DOHH2 (cell line): ENCODE data around the gene CALML3.

Source experiments
- H3F3A ChIP-seq: fragments of 200-600 bp; sonication (generic), shearing (Covaris generic); 2 replicates; pipeline ENCODE4 v1.6.0; 2016; ENCODE audit warnings: antibody characterized with exemption, mild to moderate bottlenecking; ENCODE audit not compliant: control insufficient read depth, insufficient read depth
- H3K27ac ChIP-seq: fragments of 200-600 bp; sonication (generic); 2 replicates; pipeline ENCODE4 v1.5.1; 2014; ENCODE audit warnings: low read depth, mild to moderate bottlenecking, low read length, moderate library complexity
- H3K27me3 ChIP-seq: fragments of 200-600 bp; sonication (generic); 2 replicates; pipeline ENCODE4 v1.6.1; 2014; ENCODE audit warnings: mild to moderate bottlenecking, low read length, mixed read lengths; ENCODE audit not compliant: control insufficient read depth
- H3K36me3 ChIP-seq: fragments of 200-600 bp; sonication (generic); 2 replicates; pipeline ENCODE4 v1.6.1; 2014; ENCODE audit warnings: mild to moderate bottlenecking, low read length, moderate library complexity, mixed read lengths; ENCODE audit not compliant: control insufficient read depth
- H3K4me1 ChIP-seq: fragments of 200-600 bp; sonication (generic); 2 replicates; pipeline ENCODE4 v1.6.1; 2014; ENCODE audit warnings: mild to moderate bottlenecking, low read length, mixed read lengths; ENCODE audit not compliant: control insufficient read depth
- H3K4me2 ChIP-seq: fragments of 200-600 bp; sonication (generic); 2 replicates; pipeline ENCODE4 v1.6.0; 2014; ENCODE audit warnings: mild to moderate bottlenecking, low read length, moderate library complexity
- H3K4me3 ChIP-seq: fragments of 200-600 bp; sonication (generic); 2 replicates; pipeline ENCODE4 v1.5.1; 2014; ENCODE audit warnings: mild to moderate bottlenecking, low read length, mixed read lengths
- H3K79me2 ChIP-seq: fragments of 200-600 bp; sonication (generic); 2 replicates; pipeline ENCODE4 v1.6.1; 2014; ENCODE audit warnings: mild to moderate bottlenecking, low read length, mixed read lengths; ENCODE audit not compliant: control insufficient read depth
- H3K9me2 ChIP-seq: fragments of 200-600 bp; sonication (generic); replicated peaks from 2 replicates; pipeline ENCODE4 v1.6.1; 2014; ENCODE audit warnings: mild to moderate bottlenecking, low read length, mixed read lengths; ENCODE audit not compliant: control insufficient read depth
- H3K9me3 ChIP-seq: fragments of 200-600 bp; sonication (generic); 2 replicates; pipeline ENCODE4 v1.6.1; 2014; ENCODE audit warnings: antibody characterized with exemption, low read length, mixed read lengths; ENCODE audit not compliant: control insufficient read depth, insufficient read depth
- H4K20me1 ChIP-seq: fragments of 200-600 bp; sonication (generic); 2 replicates; pipeline ENCODE4 v1.6.0; 2014; ENCODE audit warnings: low read depth, mild to moderate bottlenecking, antibody characterized with exemption, low read length, moderate library complexity; ENCODE audit not compliant: control insufficient read depth, insufficient read depth
- EZH2phosphoT487 ChIP-seq: fragments of 200-600 bp; sonication (generic); IDR thresholded peaks from 2 replicates; pipeline ENCODE4 v1.6.1; 2017; ENCODE audit warnings: borderline replicate concordance, mild to moderate bottlenecking, antibody characterized with exemption, low read length, moderate library complexity, mixed read lengths
- TF ChIP-seq, protein P1 (sequence below): fragments of 200-600 bp; sonication (generic); IDR thresholded peaks from one replicate; pipeline ENCODE4 v1.5.1; 2014; ENCODE audit warnings: antibody characterized with exemption, mild to moderate bottlenecking, low read depth, low read length; ENCODE audit not compliant: poor library complexity, severe bottlenecking

The CALML3 gene

DNA sequence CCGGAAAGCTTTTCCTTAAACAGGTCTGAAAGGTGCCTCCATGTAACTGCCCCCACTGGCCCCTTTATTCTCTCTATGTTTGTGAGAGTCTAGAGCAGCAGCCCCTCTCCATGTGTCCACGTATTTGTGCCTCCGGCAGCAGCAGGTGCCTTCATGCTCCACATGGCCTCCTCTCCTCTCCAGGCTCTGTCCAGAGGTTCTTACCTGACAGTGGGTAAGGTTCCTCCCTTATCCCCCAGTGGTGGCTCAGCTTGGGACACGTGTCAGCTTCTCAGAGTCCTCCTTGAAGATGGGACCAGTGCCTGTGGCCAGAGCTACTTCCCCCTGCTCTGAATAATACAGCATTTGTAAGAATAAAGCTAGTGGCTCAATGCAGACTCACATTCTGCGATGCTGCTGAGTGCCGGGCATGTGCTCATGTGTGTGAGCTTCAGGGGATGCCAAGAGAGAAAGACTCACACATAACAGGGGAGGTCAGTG is 7.9 kb downstream of the CALML3 start:
- no peaks in the 10 kb centered on the region for H3K36me3 ChIP-seq
- no peaks in the 10 kb centered on the region for H3F3A ChIP-seq
- H3K4me3 ChIP-seq: no peak overlapping the region
- no peaks in the 10 kb centered on the region for H4K20me1 ChIP-seq
- no peaks in the 10 kb centered on the region for H3K4me1 ChIP-seq
- H3K79me2 ChIP-seq: no peaks in the 10 kb centered on the region
- no peaks in the 10 kb centered on the region for H3K9me3 ChIP-seq
- H3K27ac ChIP-seq: no peak overlapping the region
- no peak for TF ChIP-seq EZH2phosphoT487
- H3K4me2 ChIP-seq: no peak overlapping the region
- H3K9me2 ChIP-seq: no peaks in the 10 kb centered on the region
- no peaks in the 10 kb centered on the region for H3K27me3 ChIP-seq

DNA sequence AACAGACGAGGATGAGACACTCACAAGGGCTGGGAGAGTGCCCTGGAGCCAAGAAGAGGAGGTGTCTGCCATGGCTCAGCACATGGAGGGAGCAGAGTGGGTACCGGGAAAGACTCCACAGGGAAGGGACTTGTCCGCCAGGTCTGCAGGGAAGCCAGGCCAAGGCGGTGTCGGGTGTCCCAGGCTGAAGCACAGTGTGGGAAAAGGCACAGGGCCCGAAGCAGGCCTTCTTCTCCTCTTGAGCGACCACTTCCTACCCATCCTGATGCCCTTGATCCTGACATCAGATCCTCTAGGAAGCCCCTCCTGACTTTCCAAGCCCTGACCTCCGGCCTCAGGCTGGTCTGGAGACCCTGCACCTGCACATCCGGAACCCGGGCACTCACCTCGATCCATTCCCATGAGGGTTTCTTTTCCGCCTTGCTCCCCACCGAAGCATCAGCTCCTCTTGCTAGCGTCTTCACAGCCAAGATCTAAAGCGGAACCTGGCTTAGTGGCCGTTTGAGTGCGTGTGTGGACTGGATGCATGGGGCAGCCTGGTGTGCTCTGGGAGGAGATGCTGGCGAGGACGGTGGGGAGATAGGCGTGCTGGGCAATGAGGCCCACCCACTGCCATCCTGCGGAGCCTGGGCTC is 8.5 kb downstream of the CALML3 start:
- Histone ChIP-seq H3K4me1 (no peaks in the 10 kb centered on the region), H3K4me3 (no peak overlapping the region)

DNA sequence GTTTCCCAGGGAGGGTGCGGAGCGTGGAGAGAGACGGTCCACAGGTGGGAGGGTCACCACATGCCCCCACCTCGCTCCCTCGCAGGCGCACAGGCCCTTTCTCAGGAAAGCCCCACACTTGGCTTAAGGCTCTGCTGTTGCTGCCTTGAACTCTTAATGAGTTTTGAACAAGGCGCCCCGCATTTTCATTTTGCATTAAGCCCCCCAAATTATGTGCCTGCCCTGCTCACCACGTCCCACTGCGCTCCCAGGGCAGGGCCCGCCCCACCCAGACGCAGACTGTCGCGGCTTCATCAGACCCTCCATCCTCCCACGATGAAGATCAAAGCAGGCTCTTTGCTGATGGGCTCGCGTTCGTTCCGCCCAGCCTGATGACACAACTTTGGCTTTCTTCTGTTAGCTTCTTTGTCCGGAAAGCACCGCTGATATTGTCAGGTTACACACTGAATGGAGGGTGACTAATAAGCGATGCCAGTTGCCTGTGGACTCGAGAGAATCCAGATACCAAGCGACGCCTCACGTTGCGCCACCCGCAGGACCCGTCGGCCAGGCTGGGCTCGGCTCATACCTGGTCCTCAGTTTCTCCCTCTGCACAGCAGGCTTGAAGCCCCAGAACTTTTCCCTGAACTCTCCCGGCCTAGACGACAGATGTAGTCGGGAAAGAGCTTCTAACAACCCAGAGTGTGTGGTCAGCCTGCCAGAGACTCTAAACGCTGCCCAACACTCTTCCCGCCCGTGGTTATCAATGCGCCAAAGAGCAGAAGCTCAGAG is 9.5 kb downstream of the CALML3 start:
- no peak for TF ChIP-seq EZH2phosphoT487
- TF ChIP-seq, protein P1, sequence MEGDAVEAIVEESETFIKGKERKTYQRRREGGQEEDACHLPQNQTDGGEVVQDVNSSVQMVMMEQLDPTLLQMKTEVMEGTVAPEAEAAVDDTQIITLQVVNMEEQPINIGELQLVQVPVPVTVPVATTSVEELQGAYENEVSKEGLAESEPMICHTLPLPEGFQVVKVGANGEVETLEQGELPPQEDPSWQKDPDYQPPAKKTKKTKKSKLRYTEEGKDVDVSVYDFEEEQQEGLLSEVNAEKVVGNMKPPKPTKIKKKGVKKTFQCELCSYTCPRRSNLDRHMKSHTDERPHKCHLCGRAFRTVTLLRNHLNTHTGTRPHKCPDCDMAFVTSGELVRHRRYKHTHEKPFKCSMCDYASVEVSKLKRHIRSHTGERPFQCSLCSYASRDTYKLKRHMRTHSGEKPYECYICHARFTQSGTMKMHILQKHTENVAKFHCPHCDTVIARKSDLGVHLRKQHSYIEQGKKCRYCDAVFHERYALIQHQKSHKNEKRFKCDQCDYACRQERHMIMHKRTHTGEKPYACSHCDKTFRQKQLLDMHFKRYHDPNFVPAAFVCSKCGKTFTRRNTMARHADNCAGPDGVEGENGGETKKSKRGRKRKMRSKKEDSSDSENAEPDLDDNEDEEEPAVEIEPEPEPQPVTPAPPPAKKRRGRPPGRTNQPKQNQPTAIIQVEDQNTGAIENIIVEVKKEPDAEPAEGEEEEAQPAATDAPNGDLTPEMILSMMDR: no peak
- H3K9me3 ChIP-seq: no peaks in the 10 kb centered on the region
- no peaks in the 10 kb centered on the region for H3K9me2 ChIP-seq
- H4K20me1 ChIP-seq: no peaks in the 10 kb centered on the region
- H3K4me3 ChIP-seq: no peak overlapping the region
- H3K4me2 ChIP-seq: no peak overlapping the region
- H3K4me1 ChIP-seq: no peaks in the 10 kb centered on the region
- no peak overlapping the region for H3K27ac ChIP-seq
- H3F3A ChIP-seq: no peaks in the 10 kb centered on the region
- H3K79me2 ChIP-seq: no peaks in the 10 kb centered on the region
- no peaks in the 10 kb centered on the region for H3K36me3 ChIP-seq
- H3K27me3 ChIP-seq: peaks cover 6% of the 10 kb centered on the region; the same call in 1 of the 2 replicates

More for the DNA sequence above, 8.5 kb downstream of the CALML3 start:
- Histone ChIP-seq H3K9me2 (no peaks in the 10 kb centered on the region), H4K20me1 (no peaks in the 10 kb centered on the region), H3K36me3 (no peaks in the 10 kb centered on the region), H3K27ac (no peak overlapping the region), H3F3A (no peaks in the 10 kb centered on the region), H3K9me3 (no peaks in the 10 kb centered on the region), H3K79me2 (no peaks in the 10 kb centered on the region), H3K4me2 (no peak overlapping the region), H3K27me3 (no peaks in the 10 kb centered on the region)
- TF ChIP-seq, protein P1: no peak
- no peak for TF ChIP-seq EZH2phosphoT487
